GM21737 (cell line): Measurements from ENCODE around the gene MAP1LC3B.
"Not testable (repeated sequence)": the region's sequence is repeated elsewhere in the genome, so short reads cannot be mapped to it uniquely, and the experiment has no call there.

ENCODE experiments used
- ATAC-seq: cut with Tn5 transposase; IDR thresholded peaks from one replicate; pipeline ENCODE4 v1.9.1; 2021; ENCODE audit warnings: mild to moderate bottlenecking, moderate library complexity; ENCODE audit not compliant: unreplicated experiment

MAP1LC3B gene

GRCh38 chr16:87380403-87380802 is 11.7 kb upstream of the MAP1LC3B start:
- no peak for ATAC-seq

- no peak for ATAC-seq
These were observed 11.3 kb upstream of the MAP1LC3B start for GRCh38 chr16:87380881-87381280.

- no peak for ATAC-seq
These were observed 9.9 kb upstream of the MAP1LC3B start for GRCh38 chr16:87382023-87382785.

- ATAC-seq: peak; percentile 38
These were observed 8.5 kb upstream of the MAP1LC3B start, which contains the start of gene FBXO31 for GRCh38 chr16:87383505-87384161. Gene FBXO31, minus strand, starts transcription at chr16:87383776. Its CDS starts 32 bp downstream, at chr16:87383744.

DNA sequence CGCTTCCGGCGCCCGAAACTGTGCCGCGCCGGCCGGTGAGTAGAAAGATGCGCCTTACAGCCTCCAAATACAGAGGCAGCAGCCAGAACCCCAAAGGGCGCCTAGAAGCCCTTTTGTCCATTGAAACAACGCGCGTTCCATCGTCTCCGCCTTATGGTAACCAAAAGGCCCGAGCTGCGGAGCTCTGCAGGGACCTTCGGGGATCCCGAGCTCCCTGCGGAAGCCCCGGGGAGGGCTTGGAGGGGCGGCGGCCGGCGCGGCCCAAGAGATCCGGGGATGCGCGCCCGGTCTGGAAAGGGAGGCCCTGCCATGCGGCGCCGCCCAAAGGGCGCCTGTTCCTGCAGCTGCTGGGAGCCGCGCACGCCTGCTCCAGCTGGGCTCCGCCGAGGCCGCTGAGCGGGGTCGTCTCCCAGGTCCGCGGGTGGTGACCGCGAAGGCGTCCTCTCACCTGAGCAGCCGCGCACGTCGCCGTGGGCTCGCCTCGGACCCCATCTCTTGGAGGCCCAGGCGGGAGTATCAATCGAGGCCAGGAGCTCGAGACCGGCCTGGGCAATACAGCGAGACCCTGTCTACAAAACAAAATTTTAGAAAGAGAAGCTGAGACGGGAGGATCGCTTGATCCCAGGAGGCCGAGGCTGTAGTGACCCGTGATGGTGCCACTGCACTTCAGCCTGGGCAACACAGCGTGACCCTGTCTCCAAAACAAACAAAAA is 7.8 kb upstream of the MAP1LC3B start:
- ATAC-seq: peak; percentile 2

- not testable (repeated sequence) for ATAC-seq
These were observed 7.3 kb upstream of the MAP1LC3B start for GRCh38 chr16:87384875-87385167.

GRCh38 chr16:87387942-87388817 is 4.0 kb upstream of the MAP1LC3B start:
- ATAC-seq: peak; percentile 45

DNA sequence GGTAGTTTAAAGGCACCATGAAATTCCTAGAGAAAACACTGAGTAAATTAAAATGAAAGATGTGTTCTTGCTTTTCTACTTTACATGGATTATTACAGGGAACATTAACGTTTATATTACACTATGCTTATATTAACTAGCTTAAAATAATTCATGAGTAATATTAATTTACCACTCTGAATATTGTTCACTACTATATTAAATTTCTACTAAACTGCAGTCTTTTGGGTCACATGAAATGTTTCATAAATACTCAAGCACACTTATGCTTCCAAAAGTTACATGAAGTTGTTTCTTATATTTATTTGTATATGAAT is 3.4 kb upstream of the MAP1LC3B start:
- ATAC-seq: no peak

GRCh38 chr16:87389245-87389644 is 2.9 kb upstream of the MAP1LC3B start:
- ATAC-seq: no peak

DNA sequence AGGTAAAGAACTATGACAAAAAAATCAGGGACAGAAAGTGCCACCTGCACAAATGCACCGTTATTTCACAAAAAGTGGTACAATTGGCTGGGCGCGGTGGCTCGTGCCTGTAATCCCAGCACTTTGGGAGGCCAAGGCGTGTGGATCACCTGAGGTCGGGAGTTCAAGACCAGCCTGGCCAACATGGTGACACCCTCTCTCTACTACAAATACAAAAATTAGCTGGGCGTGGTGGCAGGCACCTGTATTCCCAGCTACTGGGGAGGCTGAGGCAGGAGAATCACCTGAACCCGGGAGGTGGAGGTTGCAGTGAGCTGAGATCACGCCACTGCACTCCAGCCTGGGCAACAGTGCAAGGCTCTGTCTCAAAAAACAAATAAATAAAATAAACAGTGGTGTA is 2.2 kb upstream of the MAP1LC3B start:
- ATAC-seq: not testable (repeated sequence)

GRCh38 chr16:87390641-87391323 is 1.4 kb upstream of the MAP1LC3B start:
- no peak for ATAC-seq

- no peak for ATAC-seq
These were observed 699 bp upstream of the MAP1LC3B start for GRCh38 chr16:87391324-87391949.

- peak; percentile 3 for ATAC-seq
These were observed 914 bp downstream of the MAP1LC3B start for GRCh38 chr16:87392821-87393679.

DNA sequence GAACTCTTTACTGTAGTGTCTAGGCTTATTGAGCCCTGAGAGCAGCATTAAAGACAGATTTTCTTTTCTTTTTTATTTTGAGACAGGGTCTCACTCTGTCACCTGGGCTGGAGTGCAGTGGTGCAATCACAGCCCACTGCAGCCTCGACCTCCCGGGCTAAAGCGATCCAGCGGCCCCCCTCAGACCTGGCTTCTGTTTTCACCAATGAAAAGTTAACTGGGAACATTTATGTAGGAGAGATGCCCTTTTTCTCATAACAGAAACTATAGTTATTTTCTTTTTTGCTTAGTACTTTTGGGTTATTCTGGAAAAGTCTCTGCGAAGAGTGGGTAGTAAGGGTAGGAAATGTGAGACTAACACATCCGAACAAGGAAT is 1.5 kb downstream of the MAP1LC3B start:
- ATAC-seq: no peak

DNA sequence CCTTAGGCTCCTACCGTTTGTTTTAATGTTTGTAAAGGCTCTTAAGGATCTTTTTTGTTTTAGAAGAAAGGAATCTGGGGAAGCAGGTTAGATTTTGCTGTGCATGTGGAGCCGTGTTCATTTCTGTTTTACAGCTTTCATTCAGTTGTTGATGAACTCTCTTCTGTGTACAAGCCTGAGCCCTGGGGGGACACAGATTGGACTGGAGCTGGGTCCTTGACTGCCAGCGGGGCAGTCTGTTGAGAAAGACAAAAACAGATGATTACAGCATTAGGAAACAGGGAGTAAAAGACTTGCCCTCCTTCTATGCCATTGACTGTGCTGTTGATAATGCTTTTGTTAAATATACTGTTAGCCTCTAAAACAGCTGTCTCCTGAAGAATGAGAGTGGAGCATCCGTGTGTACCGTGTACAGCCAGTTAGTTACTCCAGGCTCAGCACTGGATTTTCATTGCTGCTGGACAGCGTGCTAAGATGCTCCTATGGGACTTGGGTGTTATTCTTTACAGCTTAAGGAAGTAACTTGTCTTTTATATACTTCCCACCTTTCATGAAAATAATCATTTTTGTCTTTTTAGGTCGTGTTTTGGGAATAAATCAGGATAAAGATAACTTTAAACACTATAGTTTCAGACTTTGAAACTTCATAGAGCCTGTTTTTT is 3.2 kb downstream of the MAP1LC3B start:
- no peak for ATAC-seq

DNA sequence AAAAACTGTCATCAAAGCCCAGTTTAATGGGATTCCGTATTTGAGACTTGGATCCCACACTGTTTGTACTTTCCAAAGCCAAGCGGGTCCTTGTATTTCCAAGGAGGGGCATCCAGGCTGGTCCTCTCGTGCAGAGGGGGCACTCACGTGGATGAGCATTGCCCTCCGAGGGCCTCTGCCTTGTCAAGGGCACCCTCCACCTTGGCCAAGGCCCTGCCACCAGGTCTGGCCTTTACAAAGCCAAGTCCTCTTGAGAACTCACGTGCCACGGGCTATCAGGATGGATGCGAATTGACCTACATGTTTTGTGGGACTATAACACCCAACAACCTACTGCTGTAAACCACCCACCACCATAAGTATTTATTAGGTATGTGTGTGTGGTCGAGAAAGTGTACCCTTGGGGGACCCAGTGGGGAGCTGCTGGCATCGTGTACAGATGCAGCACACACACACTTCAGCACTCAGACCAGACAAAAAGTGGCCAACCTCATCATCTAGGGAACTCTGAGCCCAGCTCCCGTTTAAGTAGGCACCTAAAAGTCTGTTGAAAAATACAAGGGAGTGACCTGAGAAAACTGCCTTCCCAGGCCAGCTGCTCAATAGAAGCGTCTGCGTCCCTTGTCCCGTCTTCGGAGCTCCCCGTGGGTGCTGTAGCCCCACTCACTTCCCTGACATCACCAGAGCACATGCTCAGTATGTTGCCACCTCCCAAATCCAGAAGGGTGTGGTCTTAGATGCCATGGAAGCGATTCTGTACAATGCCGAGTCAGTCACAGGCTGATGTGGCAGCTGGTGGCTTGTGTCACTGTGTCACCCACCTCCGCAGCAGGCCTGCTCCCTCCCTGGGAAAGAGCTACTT is 12.9 kb downstream of the MAP1LC3B start:
- ATAC-seq: no peak

DNA sequence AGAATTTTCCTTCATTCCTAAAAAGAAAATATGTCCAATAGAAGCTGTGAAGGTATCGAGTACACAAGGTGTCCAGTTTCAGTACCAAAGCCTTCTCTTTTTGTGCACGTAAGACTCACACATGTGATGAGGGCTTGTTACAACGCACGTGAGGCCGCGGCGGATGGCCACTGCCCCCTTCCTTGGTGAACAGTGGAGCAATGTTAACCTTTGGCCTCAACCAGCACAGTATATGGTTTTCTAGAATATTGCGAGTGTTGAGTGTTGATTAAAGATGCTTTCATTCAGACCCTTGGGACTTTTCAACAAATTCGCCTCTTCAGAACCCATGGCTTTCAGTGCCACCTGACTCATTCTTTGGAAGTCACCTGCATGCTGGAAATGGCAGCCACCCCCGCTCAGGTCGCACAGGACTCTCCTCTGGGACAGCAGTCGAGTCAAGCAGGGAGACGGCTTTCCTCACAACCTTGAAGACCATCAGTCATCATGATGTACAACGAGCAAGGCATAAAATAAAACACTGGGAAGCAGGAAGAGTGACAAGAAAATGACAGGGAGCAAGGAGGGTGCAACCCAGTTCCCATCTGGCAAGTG is 14.5 kb downstream of the MAP1LC3B start:
- no peak for ATAC-seq
